SJSA1 (cell line): Measurements from ENCODE around the gene ARID5B. TPM values are rescaled to one million over a fixed set of nuclear protein-coding genes. Genes with fewer than 3 reads are reported as not detected.

Experiments
- DNase-seq, 2 experiments: peaks; one replicate each; pipeline ENCODE4 v3.0.0-alpha.2; 2015 to 2020; ENCODE audit warnings: low spot score in 2 of 2, low read depth in 1 of 2
- H3K27ac ChIP-seq: fragments of 250-450 bp; sonication (Bioruptor Pico); 2 replicates; pipeline ENCODE4 v1.5.1; 2020; ENCODE audit warnings: mild to moderate bottlenecking, moderate library complexity
- H3K27me3 ChIP-seq: fragments of 250-450 bp; sonication (Bioruptor Pico); replicated peaks from 2 replicates; pipeline ENCODE4 v1.5.1; 2020; ENCODE audit warnings: mild to moderate bottlenecking, moderate library complexity
- H3K36me3 ChIP-seq: fragments of 250-450 bp; sonication (Bioruptor Pico); 2 replicates; pipeline ENCODE4 v1.5.1; 2020; ENCODE audit warnings: mild to moderate bottlenecking
- H3K4me1 ChIP-seq: fragments of 250-450 bp; sonication (Bioruptor Pico); replicated peaks from 2 replicates; pipeline ENCODE4 v1.6.1; 2021; ENCODE audit warnings: mild to moderate bottlenecking
- H3K4me3 ChIP-seq: fragments of 250-450 bp; sonication (Bioruptor Pico); 2 replicates; pipeline ENCODE4 v1.5.1; 2020; ENCODE audit warnings: mild to moderate bottlenecking
- H3K9me3 ChIP-seq: fragments of 250-450 bp; sonication (Bioruptor Pico); replicated peaks from 2 replicates; pipeline ENCODE4 v1.5.1; 2020; ENCODE audit warnings: mild to moderate bottlenecking
- total RNA-seq: library from RNA; depleted of rRNA; stranded (reverse); fragments of >200 nt; shearing (Covaris generic); gene quantifications from 2 replicates; pipeline ENCODE4 v1.2.3, GENCODE V29; 2014

The ARID5B gene
- total RNA-seq, 1 experiment from 2014 or later, result 34.0 TPM

GRCh38 chr10:62058476-62058875, 157.0 kb downstream of the ARID5B start:
- Histone ChIP-seq H3K4me3 (no peak overlapping the region), H3K27me3 (no peaks in the 10 kb centered on the region), H3K27ac (no peak overlapping the region), H3K4me1 (peaks cover 48% of the 10 kb centered on the region), H3K36me3 (peaks cover 92% of the 10 kb centered on the region), H3K9me3 (no peaks in the 10 kb centered on the region)
- no peak for DNase-seq

- Histone ChIP-seq H3K36me3 (peaks cover 92% of the 10 kb centered on the region), H3K4me1 (peaks cover 52% of the 10 kb centered on the region), H3K9me3 (no peaks in the 10 kb centered on the region), H3K27me3 (no peaks in the 10 kb centered on the region), H3K4me3 (no peak overlapping the region), H3K27ac (no peak overlapping the region)
- no peak for DNase-seq
These were observed 157.4 kb downstream of the ARID5B start for GRCh38 chr10:62058896-62059216.

- DNase-seq, result no peak
- Histone ChIP-seq H3K27ac (no peak overlapping the region), H3K4me1 (peaks cover 57% of the 10 kb centered on the region), H3K4me3 (no peak overlapping the region), H3K36me3 (peaks cover 92% of the 10 kb centered on the region), H3K27me3 (no peaks in the 10 kb centered on the region), H3K9me3 (no peaks in the 10 kb centered on the region)
These were observed 157.9 kb downstream of the ARID5B start for GRCh38 chr10:62059217-62059920.

- Histone ChIP-seq H3K4me3 (no peak overlapping the region), H3K27me3 (no peaks in the 10 kb centered on the region), H3K4me1 (peaks cover 42% of the 10 kb centered on the region), H3K36me3 (peaks cover 89% of the 10 kb centered on the region), H3K27ac (peak overlapping the region; percentile 87), H3K9me3 (no peaks in the 10 kb centered on the region)
- DNase-seq, result no peak
These were observed 160.5 kb downstream of the ARID5B start for GRCh38 chr10:62062028-62062427.

- no peak overlapping the region for H3K4me3 ChIP-seq
- no peaks in the 10 kb centered on the region for H3K9me3 ChIP-seq
- peaks cover 89% of the 10 kb centered on the region for H3K36me3 ChIP-seq
- peak in 1 of 2 experiments; percentile 76 for DNase-seq
- H3K27ac ChIP-seq, result peak overlapping the region; percentile 87
- H3K27me3 ChIP-seq, result no peaks in the 10 kb centered on the region
- H3K4me1 ChIP-seq, result peaks cover 42% of the 10 kb centered on the region
These were observed 161.4 kb downstream of the ARID5B start for GRCh38 chr10:62062752-62063512.

GRCh38 chr10:62063795-62064472, 162.4 kb downstream of the ARID5B start:
- Histone ChIP-seq H3K27ac (peak overlapping the region; percentile 87), H3K9me3 (no peaks in the 10 kb centered on the region), H3K27me3 (no peaks in the 10 kb centered on the region), H3K36me3 (peaks cover 88% of the 10 kb centered on the region), H3K4me1 (peaks cover 37% of the 10 kb centered on the region), H3K4me3 (no peak overlapping the region)
- DNase-seq, result no peak

- Histone ChIP-seq H3K9me3 (no peaks in the 10 kb centered on the region), H3K4me3 (no peak overlapping the region), H3K4me1 (peaks cover 33% of the 10 kb centered on the region), H3K27me3 (no peaks in the 10 kb centered on the region), H3K27ac (no peak overlapping the region), H3K36me3 (peaks cover 88% of the 10 kb centered on the region)
- DNase-seq, result no peak
These were observed 166.1 kb downstream of the ARID5B start for GRCh38 chr10:62067560-62067959.

- DNase-seq, result no peak
- Histone ChIP-seq H3K9me3 (no peaks in the 10 kb centered on the region), H3K36me3 (peaks cover 96% of the 10 kb centered on the region), H3K4me1 (peaks cover 26% of the 10 kb centered on the region), H3K4me3 (no peak overlapping the region), H3K27me3 (no peaks in the 10 kb centered on the region), H3K27ac (no peak overlapping the region)
These were observed 167.0 kb downstream of the ARID5B start for GRCh38 chr10:62068464-62068863.

GRCh38 chr10:62069452-62070178, 168.1 kb downstream of the ARID5B start:
- Histone ChIP-seq H3K27ac (no peak overlapping the region), H3K4me1 (peaks cover 19% of the 10 kb centered on the region), H3K27me3 (no peaks in the 10 kb centered on the region), H3K4me3 (no peak overlapping the region), H3K36me3 (peaks cover 96% of the 10 kb centered on the region), H3K9me3 (no peaks in the 10 kb centered on the region)
- DNase-seq, result no peak

- DNase-seq, result no peak
- H3K27ac ChIP-seq, result peak overlapping the region; percentile 23; the same call in 1 of the 2 replicates
- H3K27me3 ChIP-seq, result no peaks in the 10 kb centered on the region
- no peaks in the 10 kb centered on the region for H3K9me3 ChIP-seq
- peaks cover 35% of the 10 kb centered on the region for H3K4me1 ChIP-seq
- no peak overlapping the region for H3K4me3 ChIP-seq
- H3K36me3 ChIP-seq, result peaks cover 97% of the 10 kb centered on the region
These were observed 170.4 kb downstream of the ARID5B start for GRCh38 chr10:62071846-62072281.

GRCh38 chr10:62072901-62073300, 171.4 kb downstream of the ARID5B start:
- H3K27me3 ChIP-seq, result no peaks in the 10 kb centered on the region
- no peak overlapping the region for H3K4me3 ChIP-seq
- DNase-seq, result no peak
- no peak overlapping the region for H3K27ac ChIP-seq
- peaks cover 88% of the 10 kb centered on the region for H3K36me3 ChIP-seq
- peaks cover 45% of the 10 kb centered on the region for H3K4me1 ChIP-seq
- no peaks in the 10 kb centered on the region for H3K9me3 ChIP-seq

- no peak overlapping the region for H3K27ac ChIP-seq
- DNase-seq, result no peak
- H3K36me3 ChIP-seq, result peaks cover 88% of the 10 kb centered on the region
- H3K4me3 ChIP-seq, result no peak overlapping the region
- no peaks in the 10 kb centered on the region for H3K9me3 ChIP-seq
- no peaks in the 10 kb centered on the region for H3K27me3 ChIP-seq
- H3K4me1 ChIP-seq, result peaks cover 50% of the 10 kb centered on the region
These were observed 171.9 kb downstream of the ARID5B start for GRCh38 chr10:62073429-62073828.

GRCh38 chr10:62075414-62075813, 173.9 kb downstream of the ARID5B start:
- Histone ChIP-seq H3K27ac (0 out of 2 replicates have a peak overlapping the region, but pooled peaks have one; percentile 73), H3K27me3 (no peaks in the 10 kb centered on the region), H3K4me3 (no peak overlapping the region), H3K9me3 (no peaks in the 10 kb centered on the region), H3K36me3 (peaks cover 90% of the 10 kb centered on the region), H3K4me1 (peaks cover 51% of the 10 kb centered on the region)
- no peak for DNase-seq
